Measurements from ENCODE around the gene RASA1.
"Not testable (repeated sequence)": the region's sequence is repeated elsewhere in the genome, so short reads cannot be mapped to it uniquely, and the experiment has no call there.

- not testable (repeated sequence) for TF ChIP-seq POLR2A (IDR thresholded peaks at IDR 0.05; ENCODE audit: extremely low read depth, insufficient read length); CTCF (IDR thresholded peaks at IDR 0.05; ENCODE audit: low read depth, low read length)
These were observed 38.4 kb downstream of the RASA1 start for GRCh38 chr5:87306090-87306489.
